ENCODE data around the gene CCL23. TPM values are rescaled to one million over a fixed set of nuclear protein-coding genes. Genes with fewer than 3 reads are reported as not detected.

Gene CCL23
- total and polyA plus RNA-seq, 4 donors = 1.9 to 24.4 (median 6.3) TPM

DNA sequence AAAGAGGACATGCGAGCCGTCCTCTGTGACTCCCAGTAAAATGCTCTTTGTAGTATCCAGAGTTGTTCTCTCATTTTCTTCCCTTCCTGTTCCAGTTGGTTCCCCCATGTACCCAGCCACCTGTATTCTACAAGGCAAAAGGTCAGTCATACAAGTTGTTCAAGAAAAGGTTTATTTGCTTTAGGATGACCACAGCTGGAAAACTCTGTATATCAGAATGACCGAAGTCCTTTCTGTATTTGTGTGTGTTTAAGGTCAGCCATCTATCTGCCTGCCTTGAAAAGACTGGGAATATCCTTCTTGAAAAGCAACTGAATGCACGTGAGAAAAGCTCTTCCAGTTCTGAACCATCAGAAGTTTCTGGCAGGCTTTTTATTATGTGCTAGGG lies 44.8 kb downstream of the CCL23 start:
- WGBS = 43% methylated on average over 4 of the region's 4 CpGs
- no peak for TF ChIP-seq CTCF (IDR thresholded peaks at IDR 0.05; ENCODE audit: low read depth, low read length, missing input control)
- no peak for TF ChIP-seq FOXA1 (IDR thresholded peaks at IDR 0.05)
- no peak for TF ChIP-seq RAD21 (IDR thresholded peaks at IDR 0.05)
- no peak for TF ChIP-seq ZBTB33 (IDR thresholded peaks at IDR 0.05)
- no peak for TF ChIP-seq HNF4A (conservative IDR thresholded peaks at IDR 0.05)
- TF ChIP-seq SP1 (IDR thresholded peaks at IDR 0.05) = no peak
- Histone ChIP-seq H3K9me3 (ENCODE audit: control insufficient read depth in 4 of 4, low read length in 3 of 4) (no peaks in the 10 kb centered on the region), H3K9ac (ENCODE audit: low read depth in 1 of 2, low read length in 2 of 2) (peak overlapping the region in 1 of 2 donors; percentile 29), H3K27ac (ENCODE audit: low read depth in 1 of 2, low read length in 2 of 2) (peak overlapping the region; percentile 87 to 91), H3K4me3 (ENCODE audit: low read depth in 1 of 3, low read length in 3 of 3) (no peak overlapping the region), H3K27me3 (ENCODE audit: control insufficient read depth in 4 of 4, insufficient read depth in 4 of 4, low read length in 3 of 4) (no peaks in the 10 kb centered on the region), H3K4me1 (ENCODE audit: control insufficient read depth in 4 of 4, insufficient read depth in 4 of 4, low read length in 3 of 4) (peaks cover 11 to 77% (median 67%) of the 10 kb centered on the region in 4 donors), H3K36me3 (ENCODE audit: control insufficient read depth in 4 of 4, insufficient read depth in 3 of 4, low read depth in 1 of 4, low read length in 3 of 4) (peaks cover 0 to 3% (median 2%) of the 10 kb centered on the region in 4 donors)
- DNase-seq (ENCODE audit: low spot score) = no peak

GRCh38 chr17:35972535-35972934 lies 45.2 kb downstream of the CCL23 start:
- no peak for DNase-seq (ENCODE audit: low spot score)
- WGBS = 72% methylated on average over 6 of the region's 6 CpGs
- H3K27me3 ChIP-seq (ENCODE audit: control insufficient read depth in 4 of 4, insufficient read depth in 4 of 4, low read length in 3 of 4) = no peaks in the 10 kb centered on the region
- H3K27ac ChIP-seq (ENCODE audit: low read depth in 1 of 2, low read length in 2 of 2) = peak overlapping the region; percentile 87 to 91
- peak overlapping the region in 1 of 2 donors; percentile 29 for H3K9ac ChIP-seq (ENCODE audit: low read depth in 1 of 2, low read length in 2 of 2)
- H3K4me1 ChIP-seq (ENCODE audit: control insufficient read depth in 4 of 4, insufficient read depth in 4 of 4, low read length in 3 of 4) = peaks cover 11 to 73% (median 64%) of the 10 kb centered on the region in 4 donors
- no peak overlapping the region for H3K4me3 ChIP-seq (ENCODE audit: low read depth in 1 of 3, low read length in 3 of 3)
- TF ChIP-seq REST (IDR thresholded peaks at IDR 0.05) = no peak
- no peak for TF ChIP-seq RXRA (IDR thresholded peaks at IDR 0.05)
- TF ChIP-seq ZBTB33 (IDR thresholded peaks at IDR 0.05) = no peak
- TF ChIP-seq JUND (IDR thresholded peaks at IDR 0.05) = no peak
- no peak for TF ChIP-seq FOXA2 (IDR thresholded peaks at IDR 0.05)
- TF ChIP-seq RAD21 (IDR thresholded peaks at IDR 0.05) = no peak
- TF ChIP-seq TAF1 (conservative IDR thresholded peaks at IDR 0.05) = no peak
- TF ChIP-seq EGR1 (IDR thresholded peaks at IDR 0.05; ENCODE audit: low read depth in 2 of 2) = no peak
- TF ChIP-seq FOXA1 (IDR thresholded peaks at IDR 0.05) = no peak
- no peak for TF ChIP-seq ATF3 (IDR thresholded peaks at IDR 0.05)
- TF ChIP-seq HNF4G (IDR thresholded peaks at IDR 0.05) = no peak
- no peak for TF ChIP-seq GABPA (IDR thresholded peaks at IDR 0.05 in 1 of 2, conservative IDR thresholded peaks at IDR 0.05 in 1 of 2)
- TF ChIP-seq SP1 (IDR thresholded peaks at IDR 0.05) = no peak
- peaks cover 0 to 3% (median under 1%) of the 10 kb centered on the region in 4 donors for H3K36me3 ChIP-seq (ENCODE audit: control insufficient read depth in 4 of 4, insufficient read depth in 3 of 4, low read depth in 1 of 4, low read length in 3 of 4)
- no peaks in the 10 kb centered on the region for H3K9me3 ChIP-seq (ENCODE audit: control insufficient read depth in 4 of 4, low read length in 3 of 4)
